Metanephros (tissue), 2 donors: ENCODE measurements around the gene DRD2. TPM values are rescaled to one million over a fixed set of nuclear protein-coding genes. Genes with fewer than 3 reads are reported as not detected.

Experiments used
- small RNA-seq: library from RNA; depleted of rRNA; stranded (forward); fragments of <200 nt; gene quantifications from one replicate; pipeline ENCODE3, GENCODE V24; 2014; ENCODE audit warnings: low replicate concordance
- total RNA-seq: library from RNA; depleted of rRNA; stranded (reverse); fragments of >200 nt; gene quantifications from one replicate; pipeline ENCODE4 v1.2.3, GENCODE V29; 2014

The DRD2 gene
- total RNA-seq = not detected

GRCh38 chr11:113475160-113475761 lies at the start of gene DRD2:
Gene DRD2 (minus strand): TSS chr11:113475398. CDS start chr11:113424651, 50,747 bp downstream.

GRCh38 chr11:113387605-113388211 lies 87.5 kb downstream of the DRD2 start, which contains the start of gene ANKK1:
Gene ANKK1 (plus strand): TSS chr11:113387779. CDS start chr11:113387885, 106 bp downstream.

Small RNA genes within 50 kb of the gene (small RNA-seq; reads per million reads assigned to genes)
- not detected for gene MIR4301

Other genes starting within 250 kb of the DRD2 start
- 24.3 TPM for gene TTC12, start 160.8 kb downstream of the DRD2 start, total RNA-seq
- 0.47 TPM for gene ANKK1, start 87.6 kb downstream of the DRD2 start, total RNA-seq
- gene TMPRSS5, start 230.9 kb upstream of the DRD2 start, total RNA-seq = 1.5 TPM